DND-41 (cell line): ENCODE data around the gene SDCCAG8.
A peak's percentile ranks its signal among the peaks of the same experiment; 100 is the strongest.

Experiments used
- ATAC-seq: fragments of 200-7000 bp; cut with Tn5 transposase; 3 replicates; pipeline ENCODE4 v1.9.1; 2021; ENCODE audit warnings: low read depth; ENCODE audit not compliant: insufficient read depth
- DNase-seq: peaks from one replicate; pipeline ENCODE4 v3.0.0-alpha.2; 2020
- H2AFZ ChIP-seq: 2 replicates; pipeline ENCODE4 v1.6.0; 2012; ENCODE audit warnings: low read depth, low read length
- H3K27ac ChIP-seq: 2 replicates; pipeline ENCODE4 v1.5.1; 2012; ENCODE audit warnings: low read length, inconsistent platforms
- H3K27me3 ChIP-seq: fragments of 200-600 bp; sonication (generic); 2 replicates; pipeline ENCODE4 v1.6.0; 2012; ENCODE audit warnings: low read length, mild to moderate bottlenecking, inconsistent platforms; ENCODE audit not compliant: insufficient read depth, poor library complexity
- H3K36me3 ChIP-seq: 2 replicates; pipeline ENCODE4 v1.5.1; 2012; ENCODE audit warnings: low read length, inconsistent platforms; ENCODE audit not compliant: insufficient read depth
- H3K4me1 ChIP-seq: 2 replicates; pipeline ENCODE4 v1.5.1; 2012; ENCODE audit warnings: mild to moderate bottlenecking, low read length; ENCODE audit not compliant: insufficient read depth
- H3K4me2 ChIP-seq: 2 replicates; pipeline ENCODE4 v1.6.0; 2012; ENCODE audit warnings: mild to moderate bottlenecking, moderate library complexity, low read length, inconsistent platforms; ENCODE audit not compliant: insufficient read depth
- H3K4me3 ChIP-seq, 2 experiments: fragments of 200-600 bp in 1 of 2; shearing (Covaris generic) in 1 of 2; 2 replicates each; pipeline ENCODE4 v1.5.1; 2012 to 2016; ENCODE audit warnings: inconsistent platforms in 2 of 2, low read length in 2 of 2, mild to moderate bottlenecking in 2 of 2, low read depth in 1 of 2, moderate library complexity in 1 of 2
- H3K79me2 ChIP-seq: 2 replicates; pipeline ENCODE4 v1.6.0; 2012; ENCODE audit warnings: low read length, inconsistent platforms; ENCODE audit not compliant: insufficient read depth
- H3K9ac ChIP-seq: 2 replicates; pipeline ENCODE4 v1.6.0; 2012; ENCODE audit warnings: low read depth, mild to moderate bottlenecking, inconsistent platforms, low read length, moderate library complexity
- H3K9me3 ChIP-seq: 2 replicates; pipeline ENCODE4 v1.5.1; 2012; ENCODE audit warnings: low read length, moderate library complexity, mild to moderate bottlenecking, inconsistent platforms; ENCODE audit not compliant: insufficient read depth, severe bottlenecking
- H4K20me1 ChIP-seq: 2 replicates; pipeline ENCODE4 v1.6.0; 2012; ENCODE audit warnings: low read length; ENCODE audit not compliant: insufficient read depth
- CTCF ChIP-seq: IDR thresholded peaks from 2 replicates; pipeline ENCODE4 v1.5.1; 2012; ENCODE audit warnings: borderline replicate concordance, low read length, moderate library complexity, mild to moderate bottlenecking; ENCODE audit not compliant: poor library complexity, severe bottlenecking; ENCODE audit errors: extremely low read depth
- EZH2 ChIP-seq: IDR thresholded peaks from 3 replicates; pipeline ENCODE4 v1.6.1; 2012; ENCODE audit warnings: borderline replicate concordance, low read depth, mild to moderate bottlenecking, moderate library complexity, low read length, inconsistent platforms; ENCODE audit not compliant: severe bottlenecking

Gene SDCCAG8

DNA sequence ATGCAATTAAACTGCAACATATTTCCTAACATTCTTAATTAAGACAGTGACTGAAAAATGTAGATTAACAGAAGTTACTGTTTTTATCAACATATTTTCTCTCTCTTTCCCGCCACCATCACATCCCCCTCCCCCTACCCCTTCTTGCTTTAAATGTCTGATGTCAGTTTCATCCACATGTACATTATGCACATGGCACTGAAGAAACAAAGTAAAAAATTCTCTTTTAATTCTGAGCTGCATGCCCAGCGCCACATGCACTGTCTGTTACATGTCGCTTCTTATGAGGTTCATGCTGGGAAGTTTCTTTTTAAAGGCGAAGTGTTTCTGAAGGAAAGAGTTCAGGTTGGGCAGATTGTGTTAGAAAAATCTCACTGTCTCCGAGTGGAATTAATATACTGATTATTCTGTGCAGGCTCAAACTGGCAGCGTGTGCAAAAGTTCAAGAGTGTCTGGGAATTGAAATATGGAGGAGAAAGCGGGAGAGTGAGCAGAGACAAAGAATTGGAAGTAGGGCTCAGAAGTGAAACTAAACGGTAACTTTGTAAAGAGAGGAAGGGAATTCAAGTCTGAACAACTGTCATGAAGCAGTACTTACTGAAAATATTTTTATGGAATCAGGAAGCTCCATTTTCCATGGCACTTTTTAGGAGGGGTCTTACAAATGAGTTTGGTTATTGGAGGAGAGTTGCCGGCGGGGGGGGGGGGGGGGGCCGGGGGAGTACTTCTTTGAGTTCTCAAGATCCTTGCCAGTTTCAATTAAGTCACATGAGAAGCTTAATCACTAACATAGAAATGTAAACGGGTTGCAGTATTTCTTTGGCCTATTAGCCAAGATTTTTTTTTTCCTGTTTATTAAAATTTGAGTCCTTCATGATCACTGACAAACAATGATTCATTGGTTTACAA is 217.6 kb downstream of the SDCCAG8 start:
- H3K4me1 ChIP-seq = peaks cover 15% of the 10 kb centered on the region
- H4K20me1 ChIP-seq = no peaks in the 10 kb centered on the region
- H3K9ac ChIP-seq = peak overlapping the region; percentile 48
- no peaks in the 10 kb centered on the region for H3K27me3 ChIP-seq
- no peaks in the 10 kb centered on the region for H3K79me2 ChIP-seq
- H3K27ac ChIP-seq = peak overlapping the region; percentile 79
- H3K36me3 ChIP-seq = no peaks in the 10 kb centered on the region; the same call in 1 of the 2 replicates
- peak overlapping the region; percentile 65 for H3K4me2 ChIP-seq
- no peaks in the 10 kb centered on the region for H3K9me3 ChIP-seq
- peak; percentile 20 for DNase-seq
- TF ChIP-seq CTCF (no peak), EZH2 (no peak)
- peak overlapping the region; percentile 7 to 48; a peak in 3 of 4 replicates for H3K4me3 ChIP-seq
- peak; percentile 77 for ATAC-seq
- H2AFZ ChIP-seq = peak overlapping the region; percentile 75

DNA sequence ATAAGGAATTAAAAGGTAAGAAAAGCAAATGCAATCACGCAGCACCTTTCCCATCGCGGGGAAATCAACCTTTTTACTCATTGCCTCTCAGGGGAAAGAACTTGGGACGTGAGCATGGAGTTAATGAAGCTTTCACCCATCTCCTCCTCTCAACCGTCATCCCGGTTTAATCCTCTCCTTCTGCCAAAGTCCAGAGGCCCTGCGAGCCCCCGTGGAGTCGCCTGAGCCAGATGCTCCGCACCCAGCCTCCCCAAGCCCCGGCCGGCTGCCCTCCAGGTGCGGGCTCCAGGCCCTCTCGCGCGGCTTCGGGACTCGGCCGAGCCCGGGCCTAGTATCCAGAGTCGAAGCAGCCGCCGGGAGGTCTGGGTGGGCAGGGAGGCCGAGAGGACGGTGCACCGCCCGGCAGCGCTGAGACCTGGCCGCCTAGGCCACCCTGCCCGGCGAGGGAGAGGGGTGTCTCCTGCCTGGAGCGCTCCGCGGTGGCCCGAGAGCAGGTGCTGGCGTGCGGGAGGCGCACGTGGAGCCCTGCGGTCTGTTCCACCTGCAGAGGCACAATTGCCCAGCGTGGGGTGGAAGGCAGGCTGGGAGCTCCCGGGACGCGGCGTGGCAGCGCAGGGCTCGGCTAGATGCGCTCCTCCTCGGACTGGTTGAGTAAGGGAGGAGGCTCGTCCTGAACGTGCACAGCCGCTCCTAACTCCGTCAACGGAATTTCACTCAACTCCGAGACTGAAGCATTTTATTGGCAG is 218.5 kb downstream of the SDCCAG8 start:
- H3K4me1 ChIP-seq = peaks cover 15% of the 10 kb centered on the region
- H3K4me3 ChIP-seq = no peak overlapping the region
- peak overlapping the region; percentile 75 for H3K27ac ChIP-seq
- DNase-seq (no peak), ATAC-seq (no peak)
- no peaks in the 10 kb centered on the region for H3K79me2 ChIP-seq
- no peaks in the 10 kb centered on the region for H3K27me3 ChIP-seq
- TF ChIP-seq EZH2 (no peak), CTCF (no peak)
- no peaks in the 10 kb centered on the region for H4K20me1 ChIP-seq
- H3K4me2 ChIP-seq = peak overlapping the region; percentile 65
- H2AFZ ChIP-seq = peak overlapping the region; percentile 57
- H3K9ac ChIP-seq = peak overlapping the region; percentile 48
- no peaks in the 10 kb centered on the region; the same call in 1 of the 2 replicates for H3K36me3 ChIP-seq
- no peaks in the 10 kb centered on the region for H3K9me3 ChIP-seq

- ATAC-seq (no peak), DNase-seq (no peak)
- no peaks in the 10 kb centered on the region for H3K9me3 ChIP-seq
- TF ChIP-seq EZH2 (no peak), CTCF (no peak)
- no peak overlapping the region for H3K9ac ChIP-seq
- no peak overlapping the region for H3K4me3 ChIP-seq
- no peak overlapping the region for H3K4me2 ChIP-seq
- no peak overlapping the region for H2AFZ ChIP-seq
- no peak overlapping the region for H3K27ac ChIP-seq
- no peaks in the 10 kb centered on the region for H3K27me3 ChIP-seq
- H4K20me1 ChIP-seq = no peaks in the 10 kb centered on the region
- H3K36me3 ChIP-seq = no peaks in the 10 kb centered on the region; the same call in 1 of the 2 replicates
- H3K79me2 ChIP-seq = no peaks in the 10 kb centered on the region
- H3K4me1 ChIP-seq = peaks cover 15% of the 10 kb centered on the region
Measured at GRCh38 chr1:243474906-243475305, 219.1 kb downstream of the SDCCAG8 start.
